Measurements from ENCODE around the gene ASIC4.

ASIC4 gene

GRCh38 chr2:219513787-219514186 lies 495 bp upstream of the ASIC4 start:
- Histone ChIP-seq H3K27ac (ENCODE audit: insufficient read depth, low read length, poor library complexity, severe bottlenecking) (no peak overlapping the region), H3K9me3 (ENCODE audit: control insufficient read depth, low read length) (no peaks in the 10 kb centered on the region), H3K4me1 (ENCODE audit: control insufficient read depth, insufficient read depth, low read length, poor library complexity, severe bottlenecking) (peaks cover 12% of the 10 kb centered on the region), H3K4me3 (ENCODE audit: insufficient read depth, low read depth, low read length, poor library complexity, severe bottlenecking) (no peak overlapping the region), H3K36me3 (ENCODE audit: control insufficient read depth, insufficient read depth, low read length) (no peaks in the 10 kb centered on the region), H3K27me3 (replicated peaks; ENCODE audit: control insufficient read depth, insufficient read depth, low read length, poor library complexity, severe bottlenecking) (peaks cover 30% of the 10 kb centered on the region)
- DNase-seq: no peak

GRCh38 chr2:219514836-219515235 lies 554 bp downstream of the ASIC4 start:
- peaks cover 4% of the 10 kb centered on the region for H3K4me1 ChIP-seq (ENCODE audit: control insufficient read depth, insufficient read depth, low read length, poor library complexity, severe bottlenecking)
- H3K4me3 ChIP-seq (ENCODE audit: insufficient read depth, low read depth, low read length, poor library complexity, severe bottlenecking): no peak overlapping the region
- H3K27ac ChIP-seq (ENCODE audit: insufficient read depth, low read length, poor library complexity, severe bottlenecking): no peak overlapping the region
- no peak for DNase-seq
- peaks cover 26% of the 10 kb centered on the region for H3K27me3 ChIP-seq (replicated peaks; ENCODE audit: control insufficient read depth, insufficient read depth, low read length, poor library complexity, severe bottlenecking)
- H3K36me3 ChIP-seq (ENCODE audit: control insufficient read depth, insufficient read depth, low read length): no peaks in the 10 kb centered on the region
- no peaks in the 10 kb centered on the region for H3K9me3 ChIP-seq (ENCODE audit: control insufficient read depth, low read length)

GRCh38 chr2:219515874-219516629 lies 1.8 kb downstream of the ASIC4 start:
- Histone ChIP-seq H3K4me1 (ENCODE audit: control insufficient read depth, insufficient read depth, low read length, poor library complexity, severe bottlenecking) (no peaks in the 10 kb centered on the region), H3K9me3 (ENCODE audit: control insufficient read depth, low read length) (no peaks in the 10 kb centered on the region), H3K27ac (ENCODE audit: insufficient read depth, low read length, poor library complexity, severe bottlenecking) (no peak overlapping the region), H3K36me3 (ENCODE audit: control insufficient read depth, insufficient read depth, low read length) (no peaks in the 10 kb centered on the region), H3K4me3 (ENCODE audit: insufficient read depth, low read depth, low read length, poor library complexity, severe bottlenecking) (no peak overlapping the region), H3K27me3 (replicated peaks; ENCODE audit: control insufficient read depth, insufficient read depth, low read length, poor library complexity, severe bottlenecking) (peaks cover 20% of the 10 kb centered on the region)
- no peak for DNase-seq

DNA sequence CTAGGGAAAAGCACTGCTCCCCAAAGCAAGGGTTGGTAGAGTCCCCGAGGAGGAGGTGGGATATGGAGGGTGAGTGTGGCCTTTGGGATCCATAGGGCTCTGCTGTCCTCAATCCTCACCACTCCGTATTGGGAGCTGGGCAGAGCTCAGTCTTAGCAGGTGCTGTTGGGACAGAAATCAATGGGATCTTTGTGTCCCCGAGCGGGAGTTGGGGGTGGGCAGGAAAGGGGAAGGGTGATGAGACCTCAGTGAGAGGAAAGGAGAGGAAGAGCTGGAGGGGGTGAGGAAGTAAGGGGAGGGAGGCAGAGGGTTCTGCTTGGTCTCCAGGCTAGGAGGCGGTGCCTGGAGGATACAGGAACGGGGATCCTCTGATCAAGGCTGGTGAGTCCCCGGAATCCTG lies 2.6 kb downstream of the ASIC4 start:
- no peaks in the 10 kb centered on the region for H3K9me3 ChIP-seq (ENCODE audit: control insufficient read depth, low read length)
- no peaks in the 10 kb centered on the region for H3K36me3 ChIP-seq (ENCODE audit: control insufficient read depth, insufficient read depth, low read length)
- H3K27ac ChIP-seq (ENCODE audit: insufficient read depth, low read length, poor library complexity, severe bottlenecking): no peak overlapping the region
- no peak for DNase-seq
- H3K4me3 ChIP-seq (ENCODE audit: insufficient read depth, low read depth, low read length, poor library complexity, severe bottlenecking): no peak overlapping the region
- peaks cover under 1% of the 10 kb centered on the region for H3K4me1 ChIP-seq (ENCODE audit: control insufficient read depth, insufficient read depth, low read length, poor library complexity, severe bottlenecking)
- H3K27me3 ChIP-seq (replicated peaks; ENCODE audit: control insufficient read depth, insufficient read depth, low read length, poor library complexity, severe bottlenecking): peaks cover 24% of the 10 kb centered on the region

GRCh38 chr2:219517954-219518778 lies 3.9 kb downstream of the ASIC4 start:
- no peak overlapping the region for H3K27ac ChIP-seq (ENCODE audit: insufficient read depth, low read length, poor library complexity, severe bottlenecking)
- no peaks in the 10 kb centered on the region for H3K36me3 ChIP-seq (ENCODE audit: control insufficient read depth, insufficient read depth, low read length)
- H3K4me1 ChIP-seq (ENCODE audit: control insufficient read depth, insufficient read depth, low read length, poor library complexity, severe bottlenecking): peaks cover 11% of the 10 kb centered on the region
- H3K27me3 ChIP-seq (replicated peaks; ENCODE audit: control insufficient read depth, insufficient read depth, low read length, poor library complexity, severe bottlenecking): peaks cover 34% of the 10 kb centered on the region
- no peaks in the 10 kb centered on the region for H3K9me3 ChIP-seq (ENCODE audit: control insufficient read depth, low read length)
- DNase-seq: no peak
- no peak overlapping the region for H3K4me3 ChIP-seq (ENCODE audit: insufficient read depth, low read depth, low read length, poor library complexity, severe bottlenecking)

- Histone ChIP-seq H3K4me1 (ENCODE audit: control insufficient read depth, insufficient read depth, low read length, poor library complexity, severe bottlenecking) (peaks cover 12% of the 10 kb centered on the region), H3K27ac (ENCODE audit: insufficient read depth, low read length, poor library complexity, severe bottlenecking) (no peak overlapping the region), H3K4me3 (ENCODE audit: insufficient read depth, low read depth, low read length, poor library complexity, severe bottlenecking) (no peak overlapping the region), H3K36me3 (ENCODE audit: control insufficient read depth, insufficient read depth, low read length) (no peaks in the 10 kb centered on the region), H3K9me3 (ENCODE audit: control insufficient read depth, low read length) (no peaks in the 10 kb centered on the region), H3K27me3 (replicated peaks; ENCODE audit: control insufficient read depth, insufficient read depth, low read length, poor library complexity, severe bottlenecking) (peaks cover 44% of the 10 kb centered on the region)
- no peak for DNase-seq
These were observed 5.2 kb downstream of the ASIC4 start for GRCh38 chr2:219519526-219519916.

DNA sequence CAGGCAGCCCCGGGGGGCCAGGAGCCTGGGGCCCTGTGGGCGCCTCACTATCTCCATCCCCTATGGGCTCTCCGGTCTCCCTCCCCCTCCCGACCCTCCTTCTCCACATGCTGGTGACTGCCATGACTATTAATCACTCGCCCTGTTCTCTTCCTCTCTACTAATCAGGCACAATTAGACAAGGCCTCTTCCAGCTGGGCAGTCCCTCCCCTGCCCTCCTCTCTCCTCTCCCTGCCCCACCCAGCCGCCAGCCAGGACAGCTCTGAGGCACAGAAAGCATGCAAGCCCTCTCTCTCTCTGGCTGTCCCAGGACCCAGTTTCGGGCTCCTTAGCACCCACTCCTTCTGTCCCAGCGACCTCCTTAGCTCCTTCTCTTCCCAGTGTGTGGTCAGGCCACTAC lies 5.8 kb downstream of the ASIC4 start:
- no peak for DNase-seq
- peaks cover 48% of the 10 kb centered on the region for H3K27me3 ChIP-seq (replicated peaks; ENCODE audit: control insufficient read depth, insufficient read depth, low read length, poor library complexity, severe bottlenecking)
- no peak overlapping the region for H3K27ac ChIP-seq (ENCODE audit: insufficient read depth, low read length, poor library complexity, severe bottlenecking)
- no peaks in the 10 kb centered on the region for H3K36me3 ChIP-seq (ENCODE audit: control insufficient read depth, insufficient read depth, low read length)
- peaks cover 12% of the 10 kb centered on the region for H3K4me1 ChIP-seq (ENCODE audit: control insufficient read depth, insufficient read depth, low read length, poor library complexity, severe bottlenecking)
- H3K4me3 ChIP-seq (ENCODE audit: insufficient read depth, low read depth, low read length, poor library complexity, severe bottlenecking): no peak overlapping the region
- no peaks in the 10 kb centered on the region for H3K9me3 ChIP-seq (ENCODE audit: control insufficient read depth, low read length)

- no peak overlapping the region for H3K4me3 ChIP-seq (ENCODE audit: insufficient read depth, low read depth, low read length, poor library complexity, severe bottlenecking)
- no peaks in the 10 kb centered on the region for H3K36me3 ChIP-seq (ENCODE audit: control insufficient read depth, insufficient read depth, low read length)
- no peak overlapping the region for H3K27ac ChIP-seq (ENCODE audit: insufficient read depth, low read length, poor library complexity, severe bottlenecking)
- H3K27me3 ChIP-seq (replicated peaks; ENCODE audit: control insufficient read depth, insufficient read depth, low read length, poor library complexity, severe bottlenecking): peaks cover 48% of the 10 kb centered on the region
- no peaks in the 10 kb centered on the region for H3K9me3 ChIP-seq (ENCODE audit: control insufficient read depth, low read length)
- peaks cover 12% of the 10 kb centered on the region for H3K4me1 ChIP-seq (ENCODE audit: control insufficient read depth, insufficient read depth, low read length, poor library complexity, severe bottlenecking)
- no peak for DNase-seq
These were observed 7.0 kb downstream of the ASIC4 start for GRCh38 chr2:219521066-219521880.

- Histone ChIP-seq H3K4me1 (ENCODE audit: control insufficient read depth, insufficient read depth, low read length, poor library complexity, severe bottlenecking) (peaks cover 12% of the 10 kb centered on the region), H3K36me3 (ENCODE audit: control insufficient read depth, insufficient read depth, low read length) (no peaks in the 10 kb centered on the region), H3K4me3 (ENCODE audit: insufficient read depth, low read depth, low read length, poor library complexity, severe bottlenecking) (no peak overlapping the region), H3K9me3 (ENCODE audit: control insufficient read depth, low read length) (no peaks in the 10 kb centered on the region), H3K27ac (ENCODE audit: insufficient read depth, low read length, poor library complexity, severe bottlenecking) (no peak overlapping the region), H3K27me3 (replicated peaks; ENCODE audit: control insufficient read depth, insufficient read depth, low read length, poor library complexity, severe bottlenecking) (peaks cover 44% of the 10 kb centered on the region)
- no peak for DNase-seq
These were observed 8.1 kb downstream of the ASIC4 start for GRCh38 chr2:219522111-219523030.
